Suprapubic skin (tissue), 4 donors: ENCODE measurements around the gene YOD1.

Experiments
- POLR2A ChIP-seq, 2 donors: fragments of 450-650 bp; IDR thresholded peaks; one replicate each; pipeline ENCODE4 v1.6.1; 2017; ENCODE audit warnings: antibody characterized with exemption in 2 of 2, mild to moderate bottlenecking in 2 of 2, moderate library complexity in 2 of 2
- POLR2AphosphoS5 ChIP-seq, 3 donors: sonication (generic); formaldehyde crosslinking; IDR thresholded peaks; one replicate each; pipeline ENCODE4 v1.6.1; 2017; ENCODE audit warnings: antibody characterized with exemption in 3 of 3
- TF ChIP-seq, protein P1 (sequence below), 2 donors: fragments of 200-600 bp in 1 of 2; fragments of 450-650 bp in 1 of 2; sonication (generic) in 1 of 2; IDR thresholded peaks; one replicate each; pipeline ENCODE4 v1.5.1; 2016 to 2019; ENCODE audit warnings: antibody characterized with exemption in 2 of 2, mild to moderate bottlenecking in 1 of 2, moderate library complexity in 1 of 2

DNA sequence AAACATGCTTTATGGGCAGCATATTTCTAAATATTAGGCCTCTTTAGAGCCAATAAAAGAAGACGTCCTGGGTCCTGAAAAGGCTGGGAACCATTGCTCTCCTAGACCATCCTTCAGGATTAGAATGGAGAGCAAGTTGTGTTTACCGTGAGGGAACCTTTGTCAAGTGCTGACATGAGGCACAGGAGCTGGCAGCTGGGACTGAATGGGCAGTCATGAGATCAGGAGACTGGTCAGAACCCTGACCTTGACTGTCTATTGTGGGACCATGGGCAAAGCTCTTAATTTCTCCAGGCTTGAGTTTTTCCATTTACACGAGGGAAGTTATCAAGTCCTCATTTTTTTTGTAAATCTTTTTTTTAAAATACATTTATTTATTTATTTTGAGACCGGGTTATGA, 7.2 kb upstream of the YOD1 start:
- TF ChIP-seq, protein P1, sequence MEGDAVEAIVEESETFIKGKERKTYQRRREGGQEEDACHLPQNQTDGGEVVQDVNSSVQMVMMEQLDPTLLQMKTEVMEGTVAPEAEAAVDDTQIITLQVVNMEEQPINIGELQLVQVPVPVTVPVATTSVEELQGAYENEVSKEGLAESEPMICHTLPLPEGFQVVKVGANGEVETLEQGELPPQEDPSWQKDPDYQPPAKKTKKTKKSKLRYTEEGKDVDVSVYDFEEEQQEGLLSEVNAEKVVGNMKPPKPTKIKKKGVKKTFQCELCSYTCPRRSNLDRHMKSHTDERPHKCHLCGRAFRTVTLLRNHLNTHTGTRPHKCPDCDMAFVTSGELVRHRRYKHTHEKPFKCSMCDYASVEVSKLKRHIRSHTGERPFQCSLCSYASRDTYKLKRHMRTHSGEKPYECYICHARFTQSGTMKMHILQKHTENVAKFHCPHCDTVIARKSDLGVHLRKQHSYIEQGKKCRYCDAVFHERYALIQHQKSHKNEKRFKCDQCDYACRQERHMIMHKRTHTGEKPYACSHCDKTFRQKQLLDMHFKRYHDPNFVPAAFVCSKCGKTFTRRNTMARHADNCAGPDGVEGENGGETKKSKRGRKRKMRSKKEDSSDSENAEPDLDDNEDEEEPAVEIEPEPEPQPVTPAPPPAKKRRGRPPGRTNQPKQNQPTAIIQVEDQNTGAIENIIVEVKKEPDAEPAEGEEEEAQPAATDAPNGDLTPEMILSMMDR (IDR thresholded peaks at IDR 0.05), result no peak
- TF ChIP-seq POLR2AphosphoS5 (IDR thresholded peaks at IDR 0.05) (no peak), POLR2A (IDR thresholded peaks at IDR 0.05) (no peak)
